GM21786 (cell line): ENCODE data around the gene ACACA.
A peak's percentile ranks its signal among the peaks of the same experiment; 100 is the strongest.
"Not testable (repeated sequence)": the region's sequence is repeated elsewhere in the genome, so short reads cannot be mapped to it uniquely, and the experiment has no call there.

ENCODE experiments used
- ATAC-seq: cut with Tn5 transposase; IDR thresholded peaks from one replicate; pipeline ENCODE4 v1.9.1; 2021; ENCODE audit not compliant: unreplicated experiment

ACACA gene

GRCh38 chr17:37182786-37183465 lies 223.7 kb downstream of the ACACA start:
- no peak for ATAC-seq

GRCh38 chr17:37180376-37180775 lies 226.3 kb downstream of the ACACA start:
- ATAC-seq = no peak

GRCh38 chr17:37179893-37180292 lies 226.7 kb downstream of the ACACA start:
- no peak for ATAC-seq

- no peak for ATAC-seq
Measured at GRCh38 chr17:37177254-37177870, 229.3 kb downstream of the ACACA start.

- no peak for ATAC-seq
Measured at GRCh38 chr17:37176723-37177122, 229.9 kb downstream of the ACACA start.

- no peak for ATAC-seq
Measured at GRCh38 chr17:37174205-37174604, 232.4 kb downstream of the ACACA start.

- ATAC-seq = no peak
Measured at GRCh38 chr17:37170881-37171425, 235.7 kb downstream of the ACACA start.

GRCh38 chr17:37168731-37169353 lies 237.8 kb downstream of the ACACA start:
- no peak for ATAC-seq

GRCh38 chr17:37167756-37168155 lies 238.9 kb downstream of the ACACA start:
- ATAC-seq = no peak

- no peak for ATAC-seq
Measured at GRCh38 chr17:37164057-37164456, 242.6 kb downstream of the ACACA start.

- no peak for ATAC-seq
Measured at GRCh38 chr17:37162800-37163199, 243.8 kb downstream of the ACACA start.

- no peak for ATAC-seq
Measured at GRCh38 chr17:37160944-37161343, 245.7 kb downstream of the ACACA start.

- no peak for ATAC-seq
Measured at GRCh38 chr17:37158290-37158689, 248.3 kb downstream of the ACACA start.

- ATAC-seq = no peak
Measured at GRCh38 chr17:37148156-37148555, 258.5 kb downstream of the ACACA start.

- ATAC-seq = peak; percentile 70
Measured at GRCh38 chr17:37147301-37147812, 259.3 kb downstream of the ACACA start.

- no peak for ATAC-seq
Measured at GRCh38 chr17:37146086-37147064, 260.3 kb downstream of the ACACA start.

- no peak for ATAC-seq
Measured at GRCh38 chr17:37144075-37144701, 262.4 kb downstream of the ACACA start.

- ATAC-seq = not testable (repeated sequence)
Measured at GRCh38 chr17:37143558-37143957, 263.1 kb downstream of the ACACA start.

GRCh38 chr17:37142294-37142896 lies 264.2 kb downstream of the ACACA start:
- ATAC-seq = no peak
